GM10266 (cell line): ENCODE results near the gene ADGRF4.

Experiments used
- DNase-seq: peaks from one replicate; pipeline ENCODE4 v3.0.0; 2012; ENCODE audit errors: extremely low spot score
- TF ChIP-seq, protein P1 (sequence below): IDR thresholded peaks from 2 replicates; pipeline ENCODE4 v1.5.1; 2012; ENCODE audit warnings: mild to moderate bottlenecking, low read depth; ENCODE audit not compliant: control insufficient read depth, insufficient read depth; ENCODE audit errors: missing control alignments

The ADGRF4 gene

DNA sequence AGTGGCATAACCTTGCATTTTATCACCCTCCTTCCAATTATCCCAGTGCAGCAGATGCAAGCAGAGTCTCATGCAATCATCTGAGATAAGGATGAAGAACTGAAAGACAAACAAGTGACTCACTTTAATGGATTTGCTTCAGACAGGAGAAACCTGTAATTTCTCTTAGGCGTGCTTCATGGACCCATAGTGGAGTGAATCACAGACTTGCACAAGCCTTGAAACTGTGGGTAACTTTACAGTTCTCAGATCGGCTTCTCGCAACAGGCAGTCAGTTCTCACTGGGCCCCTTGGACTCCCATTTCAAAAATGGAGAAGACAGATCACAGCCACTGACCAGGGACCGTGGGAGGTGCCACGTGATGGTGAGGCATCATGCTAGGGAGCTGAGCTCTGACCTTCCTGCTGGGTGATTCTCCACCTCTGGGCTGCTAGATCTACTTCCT is at the start of gene ADGRF4:
Gene ADGRF4, plus strand, starts transcription at position 239 of the 446 bp plus-strand sequence. CDS start 8,666 bp downstream, outside the sequence.
- no peak for DNase-seq
- TF ChIP-seq, protein P1, sequence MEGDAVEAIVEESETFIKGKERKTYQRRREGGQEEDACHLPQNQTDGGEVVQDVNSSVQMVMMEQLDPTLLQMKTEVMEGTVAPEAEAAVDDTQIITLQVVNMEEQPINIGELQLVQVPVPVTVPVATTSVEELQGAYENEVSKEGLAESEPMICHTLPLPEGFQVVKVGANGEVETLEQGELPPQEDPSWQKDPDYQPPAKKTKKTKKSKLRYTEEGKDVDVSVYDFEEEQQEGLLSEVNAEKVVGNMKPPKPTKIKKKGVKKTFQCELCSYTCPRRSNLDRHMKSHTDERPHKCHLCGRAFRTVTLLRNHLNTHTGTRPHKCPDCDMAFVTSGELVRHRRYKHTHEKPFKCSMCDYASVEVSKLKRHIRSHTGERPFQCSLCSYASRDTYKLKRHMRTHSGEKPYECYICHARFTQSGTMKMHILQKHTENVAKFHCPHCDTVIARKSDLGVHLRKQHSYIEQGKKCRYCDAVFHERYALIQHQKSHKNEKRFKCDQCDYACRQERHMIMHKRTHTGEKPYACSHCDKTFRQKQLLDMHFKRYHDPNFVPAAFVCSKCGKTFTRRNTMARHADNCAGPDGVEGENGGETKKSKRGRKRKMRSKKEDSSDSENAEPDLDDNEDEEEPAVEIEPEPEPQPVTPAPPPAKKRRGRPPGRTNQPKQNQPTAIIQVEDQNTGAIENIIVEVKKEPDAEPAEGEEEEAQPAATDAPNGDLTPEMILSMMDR, result no peak

DNA sequence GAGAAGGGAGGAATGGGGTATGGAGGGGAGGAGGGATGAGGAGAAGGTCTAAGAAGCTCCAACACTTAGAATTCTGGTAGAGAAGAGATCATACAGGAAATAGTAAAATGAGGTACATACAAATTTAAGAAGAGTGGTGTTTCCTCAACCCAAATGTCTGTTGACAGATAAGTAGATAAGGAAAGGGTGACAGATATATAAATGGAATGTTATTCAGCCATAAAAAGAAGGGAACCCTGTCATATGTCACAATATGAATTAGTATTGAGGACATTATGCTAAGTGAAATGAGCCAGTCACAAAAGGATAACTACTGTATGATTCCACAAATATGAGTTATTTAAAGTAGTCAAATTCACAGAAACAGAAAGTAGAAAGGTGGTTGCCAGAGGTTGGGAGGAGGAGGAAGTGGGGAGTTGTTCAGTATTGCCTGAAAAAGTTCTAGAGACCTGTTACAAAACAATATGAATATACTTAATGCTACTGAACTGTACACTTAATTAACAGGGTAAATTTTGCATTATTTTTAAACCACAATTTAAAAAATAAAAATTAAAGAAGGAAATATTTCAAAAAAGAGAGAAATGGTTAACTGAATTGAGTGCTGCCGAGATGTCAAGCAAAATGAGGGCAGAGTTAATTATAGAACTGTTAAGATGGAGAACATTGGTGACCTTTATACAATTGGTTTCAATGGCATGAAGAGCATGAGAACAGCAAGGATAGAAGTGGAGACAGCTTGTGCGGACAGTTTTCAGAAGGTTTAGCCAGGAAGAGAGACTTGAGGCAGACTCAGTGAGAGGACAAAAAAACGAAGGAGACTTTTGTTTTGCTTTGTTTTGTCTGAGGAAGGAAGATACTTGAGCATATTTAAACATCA is 47.6 kb upstream of the ADGRF4 start:
- no peak for DNase-seq
- TF ChIP-seq, protein P1, result no peak

DNA sequence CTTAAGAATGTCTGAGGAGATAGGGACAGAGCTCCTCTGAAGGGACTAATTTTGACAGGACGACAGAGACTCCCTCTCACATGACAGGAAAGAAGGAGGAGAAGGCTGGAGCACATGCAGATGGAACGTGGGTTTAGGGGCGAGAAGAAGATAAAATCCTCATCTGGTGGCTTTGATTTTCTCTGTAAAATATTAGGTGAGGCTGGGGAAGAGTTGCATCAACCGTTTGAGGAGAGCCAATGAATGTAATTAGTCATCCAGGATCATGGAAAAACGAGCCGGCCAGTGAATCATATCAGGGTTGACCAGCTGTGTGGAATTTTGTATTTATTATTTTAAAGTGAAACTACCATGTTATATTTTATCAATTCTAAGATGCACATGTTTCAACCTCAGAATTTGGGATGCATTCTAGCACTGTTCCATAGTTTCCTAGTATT is 46.9 kb upstream of the ADGRF4 start:
- TF ChIP-seq, protein P1, result no peak
- no peak for DNase-seq

DNA sequence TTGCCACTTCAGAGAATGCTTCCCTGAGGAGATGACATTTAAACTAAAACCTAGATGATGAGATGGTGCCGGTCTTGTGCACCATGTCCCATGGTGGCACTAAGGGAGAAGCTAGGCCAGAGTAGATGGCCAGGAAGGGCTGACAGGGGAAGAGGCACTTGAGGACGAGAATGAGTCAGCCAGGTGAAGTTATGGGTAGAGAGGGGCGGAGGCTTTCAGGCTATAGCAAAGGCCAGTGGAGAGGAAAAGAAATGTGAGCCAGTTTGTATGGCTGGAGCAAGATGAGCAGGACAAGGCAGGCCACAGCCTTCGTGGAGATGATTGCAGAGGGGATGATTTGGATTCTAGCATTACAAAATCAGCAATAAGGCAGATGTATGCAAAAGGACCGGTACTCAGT is 44.7 kb upstream of the ADGRF4 start:
- DNase-seq, result no peak
- TF ChIP-seq, protein P1, result no peak

DNA sequence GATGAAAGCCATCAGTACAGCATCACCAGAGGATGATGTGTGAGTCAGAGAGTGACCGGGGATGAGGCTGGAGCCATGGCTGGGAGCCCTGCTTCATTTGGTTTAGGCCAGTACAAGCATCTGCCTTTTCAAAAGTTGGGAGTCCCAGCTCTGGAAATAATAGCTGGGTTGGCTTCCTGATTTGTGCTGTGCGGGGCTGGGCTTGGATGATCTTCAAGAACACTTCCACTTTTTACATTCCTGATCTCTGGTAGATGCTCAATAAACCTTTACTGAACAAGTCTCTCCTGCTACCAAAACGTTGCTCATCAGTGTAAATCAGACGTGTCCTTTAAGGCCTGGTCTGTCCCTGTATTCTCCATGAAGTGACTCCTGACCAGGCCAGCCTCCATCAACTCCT is 44.1 kb upstream of the ADGRF4 start:
- TF ChIP-seq, protein P1, result no peak
- DNase-seq, result no peak

- DNase-seq, result no peak
- TF ChIP-seq, protein P1, result no peak
These were observed 42.4 kb upstream of the ADGRF4 start for GRCh38 chr6:47655719-47656595.
